ENCODE results near the gene GALNT1. TPM values are rescaled to one million over a fixed set of nuclear protein-coding genes. Genes with fewer than 3 reads are reported as not detected.

The GALNT1 gene
- total RNA-seq, 1 experiment from 2014 or later, result 77.9 TPM

DNA sequence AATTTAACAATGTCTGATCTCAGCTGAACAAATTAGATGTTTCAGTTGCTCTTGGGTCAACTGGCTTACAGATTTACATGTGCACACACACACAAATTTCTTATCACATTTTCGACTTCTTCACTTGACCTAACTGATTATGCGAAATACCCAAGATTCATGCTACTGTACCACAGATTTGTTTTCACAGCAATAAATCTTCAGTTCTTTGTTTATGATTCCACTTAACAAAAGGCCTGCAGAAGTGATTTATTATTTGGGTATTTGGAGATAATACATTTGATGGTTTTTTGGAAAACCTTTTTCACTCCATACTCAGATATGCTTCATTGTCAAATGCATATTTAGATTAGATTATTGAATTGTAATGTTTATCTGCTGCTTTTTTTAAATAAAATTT, 129.0 kb downstream of the GALNT1 start:
- peaks cover 3 to 13% of the 10 kb centered on the region in 2 experiments; a peak in 2 of 4 replicates for H3K4me1 Mint-ChIP-seq

More for the DNA sequence above, 129.0 kb downstream of the GALNT1 start:
- Histone ChIP-seq H4K20me1 (ENCODE audit: control insufficient read depth, insufficient read depth, insufficient read length) (no peaks in the 10 kb centered on the region), H3K79me2 (ENCODE audit: insufficient read depth, low read length) (no peaks in the 10 kb centered on the region), H2AFZ (ENCODE audit: low read length) (no peak overlapping the region), H3K56ac (ENCODE audit: insufficient read length, low read depth, low read length) (no peak overlapping the region), H4K91ac (ENCODE audit: insufficient read length, low read depth, low read length) (no peak overlapping the region), H3K4me2 (ENCODE audit: insufficient read depth, insufficient read length, low read length) (no peak overlapping the region), H2BK120ac (ENCODE audit: low read depth, low read length, poor library complexity, severe bottlenecking) (no peak overlapping the region), H3K14ac (ENCODE audit: insufficient read depth, low read length) (no peak overlapping the region), H3K23ac (ENCODE audit: insufficient read length, low read depth, low read length) (no peak overlapping the region), H3K23me2 (ENCODE audit: insufficient read length, low read depth, low read length, poor library complexity, severe bottlenecking) (no peaks in the 10 kb centered on the region), H3K18ac (ENCODE audit: insufficient read length, low read depth, low read length) (no peak overlapping the region), H2BK5ac (ENCODE audit: insufficient read length, low read length) (no peak overlapping the region), H3K27me3 (ENCODE audit: insufficient read depth, low read length) (no peaks in the 10 kb centered on the region), H2BK20ac (ENCODE audit: low read depth, low read length, poor library complexity, severe bottlenecking) (no peak overlapping the region), H2BK12ac (ENCODE audit: insufficient read length, low read depth, low read length) (no peak overlapping the region), H3K79me1 (ENCODE audit: insufficient read depth, low read depth, low read length, poor library complexity, severe bottlenecking) (no peaks in the 10 kb centered on the region), H3T11ph (ENCODE audit: low read length) (no peak overlapping the region), H4K5ac (ENCODE audit: insufficient read length, low read depth, low read length) (no peak overlapping the region), H3K4me1 (ENCODE audit: insufficient read depth, low read length) (no peaks in the 10 kb centered on the region), H3K4ac (ENCODE audit: low read depth, low read length) (no peak overlapping the region), H2AK5ac (ENCODE audit: insufficient read length, low read length) (no peak overlapping the region), H2BK15ac (ENCODE audit: low read depth, low read length) (no peak overlapping the region), H3K9ac (ENCODE audit: extremely low read depth, insufficient read length, low read length) (no peak overlapping the region), H3K9me3 (ENCODE audit: control insufficient read depth, low read depth, low read length) (no peaks in the 10 kb centered on the region), H4K8ac (replicated peaks; ENCODE audit: insufficient read length, low read depth, low read length) (no peak overlapping the region), H3K27ac (ENCODE audit: insufficient read length, low read depth, low read length) (no peak overlapping the region)
- TF ChIP-seq, protein P1, sequence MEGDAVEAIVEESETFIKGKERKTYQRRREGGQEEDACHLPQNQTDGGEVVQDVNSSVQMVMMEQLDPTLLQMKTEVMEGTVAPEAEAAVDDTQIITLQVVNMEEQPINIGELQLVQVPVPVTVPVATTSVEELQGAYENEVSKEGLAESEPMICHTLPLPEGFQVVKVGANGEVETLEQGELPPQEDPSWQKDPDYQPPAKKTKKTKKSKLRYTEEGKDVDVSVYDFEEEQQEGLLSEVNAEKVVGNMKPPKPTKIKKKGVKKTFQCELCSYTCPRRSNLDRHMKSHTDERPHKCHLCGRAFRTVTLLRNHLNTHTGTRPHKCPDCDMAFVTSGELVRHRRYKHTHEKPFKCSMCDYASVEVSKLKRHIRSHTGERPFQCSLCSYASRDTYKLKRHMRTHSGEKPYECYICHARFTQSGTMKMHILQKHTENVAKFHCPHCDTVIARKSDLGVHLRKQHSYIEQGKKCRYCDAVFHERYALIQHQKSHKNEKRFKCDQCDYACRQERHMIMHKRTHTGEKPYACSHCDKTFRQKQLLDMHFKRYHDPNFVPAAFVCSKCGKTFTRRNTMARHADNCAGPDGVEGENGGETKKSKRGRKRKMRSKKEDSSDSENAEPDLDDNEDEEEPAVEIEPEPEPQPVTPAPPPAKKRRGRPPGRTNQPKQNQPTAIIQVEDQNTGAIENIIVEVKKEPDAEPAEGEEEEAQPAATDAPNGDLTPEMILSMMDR (conservative IDR thresholded peaks at IDR 0.05), result no peak
- WGBS (ENCODE audit: extremely low coverage, insufficient read length, low lambda C conversion rate), result no CpG with 5 or more reads among the region's 2 CpGs
- Mint-ChIP-seq H3K27ac (no peak overlapping the region), H3K9me3 (no peaks in the 10 kb centered on the region; a peak in 1 of 5 replicates), H3K4me3 (no peak overlapping the region), H3K27me3 (ENCODE audit: low read depth) (no peaks in the 10 kb centered on the region), H3K36me3 (ENCODE audit: insufficient read depth in 1 of 3, low read depth in 3 of 3) (peaks cover 3 to 13% (median 9%) of the 10 kb centered on the region in 3 experiments; a peak in 5 of 7 replicates)
- DNase-seq, result no peak
